Neuronal stem cell (in vitro differentiated cells): ENCODE data around the gene ANKS1B.

ENCODE experiments used
- DNase-seq: peaks from one replicate; pipeline ENCODE4 v3.0.0-alpha.2; 2013; ENCODE audit warnings: low spot score
- H2AFZ ChIP-seq: one replicate; pipeline ENCODE4 v1.6.1; 2013; ENCODE audit warnings: mild to moderate bottlenecking, low read length, inconsistent platforms
- H2AK5ac ChIP-seq: 2 replicates; pipeline ENCODE4 v1.6.1; 2013; ENCODE audit warnings: low read depth, mild to moderate bottlenecking, inconsistent platforms, low read length, moderate library complexity, mixed read lengths
- H2BK120ac ChIP-seq: 2 replicates; pipeline ENCODE4 v1.6.1; 2013; ENCODE audit warnings: low read depth, mild to moderate bottlenecking, inconsistent platforms, low read length, moderate library complexity, mixed read lengths
- H2BK12ac ChIP-seq: one replicate; pipeline ENCODE4 v1.6.1; 2013; ENCODE audit warnings: low read length, inconsistent platforms
- H2BK15ac ChIP-seq: 2 replicates; pipeline ENCODE4 v1.6.1; 2013; ENCODE audit warnings: mild to moderate bottlenecking, low read length, inconsistent platforms, mixed read lengths
- H2BK5ac ChIP-seq: one replicate; pipeline ENCODE4 v1.6.1; 2013; ENCODE audit warnings: inconsistent platforms, mild to moderate bottlenecking, low read length, moderate library complexity
- H3K14ac ChIP-seq: one replicate; pipeline ENCODE4 v1.6.1; 2013; ENCODE audit warnings: low read length, inconsistent platforms
- H3K18ac ChIP-seq: 2 replicates; pipeline ENCODE4 v1.6.1; 2013; ENCODE audit warnings: low read length, inconsistent platforms
- H3K23ac ChIP-seq: 2 replicates; pipeline ENCODE4 v1.6.1; 2013; ENCODE audit warnings: low read depth, mild to moderate bottlenecking, mixed read lengths, low read length, inconsistent platforms; ENCODE audit not compliant: poor library complexity
- H3K27ac ChIP-seq: replicated peaks from 3 replicates; pipeline ENCODE4 v1.5.1; 2013; ENCODE audit warnings: low read length, inconsistent platforms
- H3K27me3 ChIP-seq, 3 experiments: 2 replicates each; pipeline ENCODE4 v1.6.1; 2013; ENCODE audit warnings: low read length in 3 of 3, mild to moderate bottlenecking in 2 of 3, inconsistent platforms in 1 of 3, low read depth in 1 of 3, mixed read lengths in 1 of 3, moderate library complexity in 1 of 3; ENCODE audit not compliant: control insufficient read depth in 3 of 3, insufficient read depth in 3 of 3
- H3K36me3 ChIP-seq, 2 donors: replicated peaks in 1 of 2; 2 replicates each; pipeline ENCODE4 v1.6.1; 2013; ENCODE audit warnings: low read length in 2 of 2; ENCODE audit not compliant: control insufficient read depth in 2 of 2, insufficient read depth in 2 of 2
- H3K4ac ChIP-seq: 2 replicates; pipeline ENCODE4 v1.6.1; 2013; ENCODE audit warnings: inconsistent platforms, mild to moderate bottlenecking, low read length, moderate library complexity
- H3K4me1 ChIP-seq, 2 donors: 1 replicate in 1 of 2; 2 replicates in 1 of 2; pipeline ENCODE4 v1.6.1; 2013; ENCODE audit warnings: low read length in 2 of 2, low read depth in 1 of 2; ENCODE audit not compliant: control insufficient read depth in 2 of 2, insufficient read depth in 1 of 2
- H3K4me2 ChIP-seq: one replicate; pipeline ENCODE4 v1.6.1; 2013; ENCODE audit warnings: mild to moderate bottlenecking, low read length, inconsistent platforms; ENCODE audit not compliant: insufficient read depth, poor library complexity, severe bottlenecking
- H3K4me3 ChIP-seq, 2 donors: 2 replicates each; pipeline ENCODE4 v1.5.1; 2013; ENCODE audit warnings: low read length in 2 of 2, mild to moderate bottlenecking in 2 of 2, inconsistent platforms in 1 of 2, moderate library complexity in 1 of 2
- H3K79me1 ChIP-seq: one replicate; pipeline ENCODE4 v1.6.1; 2013; ENCODE audit warnings: low read depth, mild to moderate bottlenecking, inconsistent platforms, low read length, moderate library complexity
- H3K9ac ChIP-seq: one replicate; pipeline ENCODE4 v1.6.1; 2013; ENCODE audit warnings: mild to moderate bottlenecking, low read depth, low read length, inconsistent platforms; ENCODE audit not compliant: poor library complexity
- H3K9me3 ChIP-seq, 2 donors: replicated peaks in 1 of 2; 2 replicates each; pipeline versions ENCODE3 to v1.6.1; 2013; ENCODE audit warnings: low read length in 2 of 2, mild to moderate bottlenecking in 2 of 2, inconsistent platforms in 1 of 2, low read depth in 1 of 2, mixed read lengths in 1 of 2, moderate library complexity in 1 of 2; ENCODE audit not compliant: control insufficient read depth in 2 of 2, insufficient read depth in 1 of 2
- H4K8ac ChIP-seq: one replicate; pipeline ENCODE4 v1.6.1; 2013; ENCODE audit warnings: low read depth, mild to moderate bottlenecking, inconsistent platforms, low read length, moderate library complexity
- H4K91ac ChIP-seq: one replicate; pipeline ENCODE4 v1.6.1; 2013; ENCODE audit warnings: low read length, low read depth, mild to moderate bottlenecking, inconsistent platforms; ENCODE audit not compliant: poor library complexity
- WGBS, 2 donors: extraction: QIAGEN DNeasy Blood & Tissue Kit; methylation state at CpG; one replicate each; pipeline ENCODE4 v1.1.7; 2013; ENCODE audit warnings: missing lambda C conversion rate in 2 of 2, mixed read lengths in 1 of 2; ENCODE audit not compliant: insufficient read length in 2 of 2, insufficient replicate concordance in 1 of 2; ENCODE audit errors: extremely low coverage in 2 of 2; 5-methylcytosine and 5-hydroxymethylcytosine counted together

ANKS1B gene

GRCh38 chr12:99978152-99978551 lies 6.6 kb downstream of the ANKS1B start:
- H3K79me1 ChIP-seq, result no peaks in the 10 kb centered on the region
- no peak overlapping the region for H3K27ac ChIP-seq
- no CpG with 5 or more reads among the region's 1 CpG for WGBS, 2 donors
- H3K4ac ChIP-seq, result no peak overlapping the region
- H3K9ac ChIP-seq, result no peak overlapping the region
- no peak overlapping the region for H4K8ac ChIP-seq
- H2AK5ac ChIP-seq, result no peak overlapping the region
- no peak overlapping the region for H3K14ac ChIP-seq
- H4K91ac ChIP-seq, result no peak overlapping the region
- H3K4me2 ChIP-seq, result no peak overlapping the region
- no peak overlapping the region for H2BK5ac ChIP-seq
- no peak overlapping the region for H2BK120ac ChIP-seq
- no peaks in the 10 kb centered on the region for H3K9me3 ChIP-seq
- no peak overlapping the region for H2AFZ ChIP-seq
- H3K4me1 ChIP-seq, result no peaks in the 10 kb centered on the region
- peaks cover 0 to 30% (median 0%) of the 10 kb centered on the region in 3 experiments for H3K27me3 ChIP-seq
- no peak for DNase-seq
- H3K36me3 ChIP-seq, result no peaks in the 10 kb centered on the region
- H3K18ac ChIP-seq, result no peak overlapping the region
- H2BK12ac ChIP-seq, result no peak overlapping the region
- H3K23ac ChIP-seq, result no peak overlapping the region
- no peak overlapping the region for H2BK15ac ChIP-seq
- no peak overlapping the region for H3K4me3 ChIP-seq

GRCh38 chr12:99977550-99977949 lies 7.2 kb downstream of the ANKS1B start:
- H3K14ac ChIP-seq, result no peak overlapping the region
- H3K27ac ChIP-seq, result no peak overlapping the region
- peaks cover 0 to 24% (median 0%) of the 10 kb centered on the region in 3 experiments for H3K27me3 ChIP-seq
- no peaks in the 10 kb centered on the region for H3K79me1 ChIP-seq
- DNase-seq, result no peak
- H3K36me3 ChIP-seq, result no peaks in the 10 kb centered on the region
- no peak overlapping the region for H3K18ac ChIP-seq
- H2AK5ac ChIP-seq, result no peak overlapping the region
- no peak overlapping the region for H3K4me3 ChIP-seq
- no peak overlapping the region for H3K4ac ChIP-seq
- no peak overlapping the region for H3K4me2 ChIP-seq
- no peaks in the 10 kb centered on the region for H3K9me3 ChIP-seq
- H3K23ac ChIP-seq, result no peak overlapping the region
- H4K91ac ChIP-seq, result no peak overlapping the region
- H4K8ac ChIP-seq, result no peak overlapping the region
- no peak overlapping the region for H2BK12ac ChIP-seq
- H3K9ac ChIP-seq, result no peak overlapping the region
- no peak overlapping the region for H2BK5ac ChIP-seq
- no peak overlapping the region for H2BK15ac ChIP-seq
- WGBS, 2 donors, result no CpG with 5 or more reads among the region's 4 CpGs
- H3K4me1 ChIP-seq, result no peaks in the 10 kb centered on the region
- H2AFZ ChIP-seq, result no peak overlapping the region
- H2BK120ac ChIP-seq, result no peak overlapping the region

GRCh38 chr12:99976762-99977161 lies 8.0 kb downstream of the ANKS1B start:
- no peak for DNase-seq
- H2BK12ac ChIP-seq, result no peak overlapping the region
- H3K9me3 ChIP-seq, result no peaks in the 10 kb centered on the region
- H4K91ac ChIP-seq, result no peak overlapping the region
- no peak overlapping the region for H3K18ac ChIP-seq
- H3K4me2 ChIP-seq, result no peak overlapping the region
- H2BK15ac ChIP-seq, result no peak overlapping the region
- H3K4me3 ChIP-seq, result no peak overlapping the region
- no peaks in the 10 kb centered on the region for H3K79me1 ChIP-seq
- H2AK5ac ChIP-seq, result no peak overlapping the region
- no peak overlapping the region for H3K9ac ChIP-seq
- H3K4me1 ChIP-seq, result no peaks in the 10 kb centered on the region
- H3K14ac ChIP-seq, result no peak overlapping the region
- H2BK5ac ChIP-seq, result no peak overlapping the region
- no peak overlapping the region for H3K4ac ChIP-seq
- no peak overlapping the region for H3K23ac ChIP-seq
- H2AFZ ChIP-seq, result no peak overlapping the region
- no peaks in the 10 kb centered on the region for H3K36me3 ChIP-seq
- peaks cover 0 to 20% (median 0%) of the 10 kb centered on the region in 3 experiments for H3K27me3 ChIP-seq
- no peak overlapping the region for H4K8ac ChIP-seq
- H3K27ac ChIP-seq, result no peak overlapping the region
- H2BK120ac ChIP-seq, result no peak overlapping the region

GRCh38 chr12:99975321-99975720 lies 9.4 kb downstream of the ANKS1B start:
- H2BK15ac ChIP-seq, result no peak overlapping the region
- H2BK5ac ChIP-seq, result no peak overlapping the region
- no peak overlapping the region for H3K9ac ChIP-seq
- H3K4ac ChIP-seq, result no peak overlapping the region
- no CpG with 5 or more reads among the region's 2 CpGs for WGBS, 2 donors
- no peak overlapping the region for H3K4me2 ChIP-seq
- H4K91ac ChIP-seq, result no peak overlapping the region
- no peak overlapping the region for H4K8ac ChIP-seq
- no peak overlapping the region for H3K18ac ChIP-seq
- no peak overlapping the region for H2AK5ac ChIP-seq
- no peak overlapping the region for H2BK120ac ChIP-seq
- no peak overlapping the region for H3K4me3 ChIP-seq
- H3K9me3 ChIP-seq, result no peaks in the 10 kb centered on the region
- H3K27me3 ChIP-seq, result peaks cover 0 to 7% (median 0%) of the 10 kb centered on the region in 3 experiments
- no peak for DNase-seq
- H2BK12ac ChIP-seq, result no peak overlapping the region
- no peak overlapping the region for H3K27ac ChIP-seq
- no peak overlapping the region for H3K14ac ChIP-seq
- no peaks in the 10 kb centered on the region for H3K36me3 ChIP-seq
- no peaks in the 10 kb centered on the region for H3K79me1 ChIP-seq
- no peak overlapping the region for H2AFZ ChIP-seq
- H3K4me1 ChIP-seq, result no peaks in the 10 kb centered on the region
- H3K23ac ChIP-seq, result no peak overlapping the region
